Lower leg skin (tissue), 3 donors: ENCODE measurements around the gene SH3RF3.

Experiments
- POLR2A ChIP-seq, 2 donors: fragments of 450-650 bp; IDR thresholded peaks; one replicate each; pipeline ENCODE4 v1.6.1; 2016 to 2017; ENCODE audit warnings: antibody characterized with exemption in 2 of 2, mild to moderate bottlenecking in 1 of 2, moderate library complexity in 1 of 2
- TF ChIP-seq, protein P1 (sequence below), 3 donors: fragments of 450-650 bp; IDR thresholded peaks; one replicate each; pipeline ENCODE4 v1.5.1; 2016; ENCODE audit warnings: antibody characterized with exemption in 3 of 3, mild to moderate bottlenecking in 3 of 3, moderate library complexity in 2 of 3

DNA sequence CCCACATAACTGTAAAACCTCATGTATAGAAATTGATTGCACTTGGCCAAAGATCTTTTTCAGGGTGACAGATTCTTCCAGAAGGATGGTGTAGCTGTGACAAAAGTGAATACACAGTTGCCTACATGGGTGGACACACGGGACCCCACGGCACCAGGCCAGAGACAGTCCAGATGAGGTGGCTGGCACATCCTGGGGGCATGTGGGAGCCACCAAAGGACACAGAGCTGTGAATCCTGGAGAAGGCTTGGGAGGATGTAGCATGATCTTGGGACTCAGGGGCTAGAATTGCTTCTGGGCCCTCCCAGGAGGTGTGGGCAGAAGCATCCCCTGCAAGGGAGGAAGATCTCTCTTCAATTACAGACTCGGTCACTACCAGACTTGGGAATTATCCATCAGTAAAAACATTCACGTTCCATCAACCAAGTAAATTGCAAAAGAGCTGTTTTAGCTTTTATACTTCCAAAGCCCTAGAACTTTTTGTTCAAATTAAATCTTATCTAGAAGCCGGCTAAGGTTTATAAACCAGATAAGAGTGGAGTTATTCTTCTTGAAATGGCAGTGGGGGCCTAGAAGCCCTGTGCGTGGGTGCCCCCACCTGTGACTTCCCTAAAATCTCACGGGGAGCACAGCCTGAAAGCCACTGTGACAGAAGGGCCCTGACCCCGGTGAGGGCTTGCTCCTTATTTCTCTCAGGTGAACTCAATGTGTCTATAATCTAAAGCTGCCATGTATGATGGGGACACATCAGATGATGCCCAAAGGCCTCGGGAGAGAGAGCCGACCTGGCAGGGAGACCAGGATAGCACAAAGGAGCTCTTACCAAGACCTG, 403.1 kb downstream of the SH3RF3 start:
- TF ChIP-seq, protein P1, sequence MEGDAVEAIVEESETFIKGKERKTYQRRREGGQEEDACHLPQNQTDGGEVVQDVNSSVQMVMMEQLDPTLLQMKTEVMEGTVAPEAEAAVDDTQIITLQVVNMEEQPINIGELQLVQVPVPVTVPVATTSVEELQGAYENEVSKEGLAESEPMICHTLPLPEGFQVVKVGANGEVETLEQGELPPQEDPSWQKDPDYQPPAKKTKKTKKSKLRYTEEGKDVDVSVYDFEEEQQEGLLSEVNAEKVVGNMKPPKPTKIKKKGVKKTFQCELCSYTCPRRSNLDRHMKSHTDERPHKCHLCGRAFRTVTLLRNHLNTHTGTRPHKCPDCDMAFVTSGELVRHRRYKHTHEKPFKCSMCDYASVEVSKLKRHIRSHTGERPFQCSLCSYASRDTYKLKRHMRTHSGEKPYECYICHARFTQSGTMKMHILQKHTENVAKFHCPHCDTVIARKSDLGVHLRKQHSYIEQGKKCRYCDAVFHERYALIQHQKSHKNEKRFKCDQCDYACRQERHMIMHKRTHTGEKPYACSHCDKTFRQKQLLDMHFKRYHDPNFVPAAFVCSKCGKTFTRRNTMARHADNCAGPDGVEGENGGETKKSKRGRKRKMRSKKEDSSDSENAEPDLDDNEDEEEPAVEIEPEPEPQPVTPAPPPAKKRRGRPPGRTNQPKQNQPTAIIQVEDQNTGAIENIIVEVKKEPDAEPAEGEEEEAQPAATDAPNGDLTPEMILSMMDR (IDR thresholded peaks at IDR 0.05) = no peak
- TF ChIP-seq POLR2A (IDR thresholded peaks at IDR 0.05) = no peak
